Body of pancreas (tissue), 4 donors: ENCODE data around the gene ZNF219.

Experiments used
- CTCF ChIP-seq, 7 experiments: fragments of 450-650 bp in 4 of 7; fragments of 200-600 bp in 3 of 7; sonication (generic) in 3 of 7; IDR thresholded peaks; one replicate each; pipeline ENCODE4 v1.5.1; 2016 to 2019; ENCODE audit warnings: antibody characterized with exemption in 7 of 7
- POLR2A ChIP-seq, 3 donors: fragments of 450-650 bp; IDR thresholded peaks; one replicate each; pipeline ENCODE4 v1.6.1; 2016; ENCODE audit warnings: antibody characterized with exemption in 3 of 3, mild to moderate bottlenecking in 2 of 3

- TF ChIP-seq POLR2A (IDR thresholded peaks at IDR 0.05) = no peak
- TF ChIP-seq CTCF (IDR thresholded peaks at IDR 0.05) = no peak
Observed at GRCh38 chr14:21056520-21057163, 41.8 kb downstream of the ZNF219 start.
